ENCODE data around the gene NRCAM. TPM values are rescaled to one million over a fixed set of nuclear protein-coding genes. Genes with fewer than 3 reads are reported as not detected.

NRCAM gene
- total RNA-seq, 1 donor from 2014 or later = 0.14 TPM

GRCh38 chr7:108417926-108418325 lies 38.3 kb downstream of the NRCAM start:
- no peak overlapping the region for H3K4me3 ChIP-seq
- peaks cover 70% of the 10 kb centered on the region for H3K27me3 ChIP-seq (ENCODE audit: low read depth)
- no peak overlapping the region for H3K27ac ChIP-seq (replicated peaks)
- H3K9me3 ChIP-seq (replicated peaks) = no peaks in the 10 kb centered on the region
- H3K4me1 ChIP-seq = no peaks in the 10 kb centered on the region
- TF ChIP-seq CTCF (IDR thresholded peaks at IDR 0.05; ENCODE audit: borderline replicate concordance) = no peak
- H3K36me3 ChIP-seq = no peaks in the 10 kb centered on the region
- intact Hi-C loops (cut with micrococcal nuclease) = no loop called here
- no peak for DNase-seq

DNA sequence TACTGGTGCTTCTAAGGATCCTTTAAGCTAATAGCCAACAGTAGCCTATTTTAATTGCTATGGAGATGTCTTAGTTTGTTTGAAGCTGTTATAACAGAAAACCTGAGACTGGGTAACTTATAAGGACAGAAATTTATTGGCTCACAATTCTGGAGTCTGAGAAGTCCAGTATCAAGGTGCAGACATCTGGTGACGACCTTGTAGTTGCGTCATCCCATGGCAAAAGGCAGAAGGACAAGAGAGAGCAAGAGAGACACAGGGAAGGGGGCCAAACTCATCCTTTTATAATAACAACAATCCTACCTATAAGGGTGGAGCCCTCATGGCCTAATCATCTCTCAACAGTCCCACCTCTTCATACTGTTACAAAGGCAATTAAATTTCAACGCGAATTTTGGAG lies 39.1 kb downstream of the NRCAM start:
- Histone ChIP-seq H3K4me3 (no peak overlapping the region), H3K36me3 (no peaks in the 10 kb centered on the region), H3K4me1 (no peaks in the 10 kb centered on the region), H3K27me3 (ENCODE audit: low read depth) (peaks cover 64% of the 10 kb centered on the region), H3K9me3 (replicated peaks) (no peaks in the 10 kb centered on the region), H3K27ac (replicated peaks) (no peak overlapping the region)
- DNase-seq = no peak
- intact Hi-C loops (cut with micrococcal nuclease) = no loop called here
- no peak for TF ChIP-seq CTCF (IDR thresholded peaks at IDR 0.05; ENCODE audit: borderline replicate concordance)

- DNase-seq = no peak
- no peaks in the 10 kb centered on the region for H3K9me3 ChIP-seq (replicated peaks)
- no peak for TF ChIP-seq CTCF (IDR thresholded peaks at IDR 0.05; ENCODE audit: borderline replicate concordance)
- H3K27me3 ChIP-seq (ENCODE audit: low read depth) = peaks cover 54% of the 10 kb centered on the region
- H3K4me3 ChIP-seq = no peak overlapping the region
- H3K27ac ChIP-seq (replicated peaks) = no peak overlapping the region
- H3K36me3 ChIP-seq = no peaks in the 10 kb centered on the region
- no peaks in the 10 kb centered on the region for H3K4me1 ChIP-seq
- intact Hi-C loops (cut with micrococcal nuclease) = no loop called here
These were observed 40.3 kb downstream of the NRCAM start for GRCh38 chr7:108415821-108416536.

- Histone ChIP-seq H3K36me3 (no peaks in the 10 kb centered on the region), H3K9me3 (replicated peaks) (no peaks in the 10 kb centered on the region), H3K27ac (replicated peaks) (no peak overlapping the region), H3K4me3 (no peak overlapping the region), H3K4me1 (no peaks in the 10 kb centered on the region), H3K27me3 (ENCODE audit: low read depth) (peaks cover 45% of the 10 kb centered on the region)
- intact Hi-C loops (cut with micrococcal nuclease) = no loop called here
- no peak for TF ChIP-seq CTCF (IDR thresholded peaks at IDR 0.05; ENCODE audit: borderline replicate concordance)
- DNase-seq = no peak
These were observed 41.2 kb downstream of the NRCAM start for GRCh38 chr7:108415084-108415483.

- no peak for TF ChIP-seq CTCF (IDR thresholded peaks at IDR 0.05; ENCODE audit: borderline replicate concordance)
- no peaks in the 10 kb centered on the region for H3K9me3 ChIP-seq (replicated peaks)
- H3K36me3 ChIP-seq = no peaks in the 10 kb centered on the region
- peaks cover 37% of the 10 kb centered on the region for H3K27me3 ChIP-seq (ENCODE audit: low read depth)
- no peaks in the 10 kb centered on the region for H3K4me1 ChIP-seq
- intact Hi-C loops (cut with micrococcal nuclease) = no loop called here
- H3K27ac ChIP-seq (replicated peaks) = no peak overlapping the region
- DNase-seq = no peak
- H3K4me3 ChIP-seq = no peak overlapping the region
These were observed 42.3 kb downstream of the NRCAM start for GRCh38 chr7:108413782-108414492.
